Inflammatory macrophage treated with lipopolysaccharide for 1 hour (primary cell): ENCODE data around the gene PAX9.

Experiments
- DNase-seq, 2 donors: peaks; one replicate each; pipeline ENCODE4 v3.0.0-alpha.2; 2020 to 2022

The PAX9 gene

DNA sequence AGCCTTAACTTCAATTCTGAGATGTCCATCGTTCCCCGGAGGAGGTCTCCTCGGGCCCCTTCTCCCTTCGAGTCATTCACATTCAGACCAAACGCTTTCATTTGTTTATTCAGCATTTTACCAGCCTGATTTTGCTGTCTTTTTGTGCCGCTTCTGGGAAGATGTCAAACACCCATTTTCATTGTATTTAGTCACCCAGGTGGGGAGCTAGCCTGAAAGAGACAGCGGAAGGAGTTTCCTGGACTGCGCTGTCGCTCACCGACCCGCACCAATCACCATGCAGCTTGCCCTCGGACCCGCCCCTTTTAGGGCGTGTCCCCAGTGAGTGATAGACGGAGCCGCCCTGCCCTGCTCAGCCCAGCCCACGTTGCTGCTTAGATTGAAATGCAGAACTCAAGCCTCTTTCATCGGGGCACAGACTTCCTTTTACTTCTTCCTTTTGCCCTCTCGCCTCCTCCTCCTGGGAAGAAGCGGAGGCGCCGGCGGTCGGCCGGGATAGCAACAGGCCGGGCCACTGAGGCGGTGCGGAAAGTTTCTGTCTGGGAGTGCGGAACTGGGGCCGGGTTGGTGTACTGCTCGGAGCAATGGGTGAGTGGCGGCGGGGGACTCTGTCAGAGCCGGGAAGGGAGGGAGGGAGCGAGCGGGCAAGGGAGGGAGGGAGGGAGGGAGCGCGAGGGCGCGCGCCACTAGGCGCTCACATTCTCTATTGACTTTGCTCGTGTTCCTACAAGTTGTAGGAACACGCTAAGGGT lies at the start of gene PAX9:
TSS of gene PAX9 (plus strand) at position 355 of the 752 bp plus-strand sequence. CDS start at position 585, 230 bp downstream.
- peak; percentile 35 to 49 for DNase-seq

- no peak for DNase-seq
Observed at GRCh38 chr14:36617824-36618223, 43.8 kb upstream of the PAX9 start.

DNA sequence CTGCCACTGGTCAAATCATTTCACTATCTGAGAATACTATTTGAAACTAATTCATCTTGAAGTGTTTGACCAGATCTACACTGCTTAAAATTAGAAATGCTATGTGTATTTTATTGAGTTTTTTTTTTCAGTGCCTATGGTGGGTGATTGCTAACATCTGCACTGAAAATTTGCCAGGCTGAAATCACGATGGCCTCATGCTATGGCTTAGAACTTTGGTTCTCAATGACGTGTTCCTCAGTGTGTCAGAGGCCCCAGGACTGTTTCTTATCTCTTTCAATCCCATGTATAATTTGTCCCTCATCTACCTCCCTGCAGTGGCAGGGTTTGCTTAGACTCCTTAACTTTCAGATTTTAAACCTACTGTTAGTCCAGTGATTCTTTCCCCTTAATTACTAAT lies 43.0 kb upstream of the PAX9 start:
- DNase-seq: no peak

DNA sequence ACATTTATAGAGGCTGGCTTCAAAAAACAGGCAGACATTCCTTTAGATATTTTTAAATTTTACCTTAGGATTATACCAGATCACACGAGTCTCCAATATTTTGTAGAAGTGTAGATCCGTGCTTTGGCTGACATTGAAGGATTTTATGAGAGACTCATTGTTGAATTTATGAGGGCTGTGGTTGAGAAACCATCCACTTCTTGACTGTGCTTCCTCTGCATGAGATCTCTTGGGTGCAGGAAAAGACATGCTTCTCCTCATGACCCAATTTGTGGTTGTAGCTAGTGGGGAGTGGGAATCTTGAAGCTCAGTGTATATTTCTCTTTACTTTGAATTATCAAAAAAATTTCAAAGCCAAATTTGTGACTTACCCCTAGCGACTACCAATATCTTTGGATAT lies 42.5 kb upstream of the PAX9 start:
- no peak for DNase-seq

- no peak for DNase-seq
Observed at GRCh38 chr14:36619853-36620252, 41.8 kb upstream of the PAX9 start.

GRCh38 chr14:36625014-36625413 lies 36.6 kb upstream of the PAX9 start:
- DNase-seq: no peak

DNA sequence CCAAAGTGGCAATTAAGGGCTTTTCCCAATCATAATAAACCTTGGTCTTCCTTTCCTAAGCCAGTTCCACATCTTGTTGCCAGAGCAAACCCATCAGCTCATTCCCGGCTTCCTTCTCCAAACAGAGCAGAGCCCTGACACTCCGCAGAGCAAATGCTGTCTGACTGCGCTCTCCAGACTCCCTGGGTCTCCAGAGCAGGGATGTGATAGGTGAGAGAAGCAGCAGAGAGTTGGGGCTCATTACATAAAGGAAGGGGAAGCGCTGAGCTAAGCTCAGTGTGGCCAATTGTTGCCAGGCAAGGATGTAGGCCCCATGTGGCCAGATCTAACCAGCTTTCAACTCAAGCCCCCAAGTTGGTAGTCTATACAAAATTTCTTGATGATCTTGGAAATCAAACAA lies 36.2 kb upstream of the PAX9 start:
- no peak for DNase-seq

- no peak for DNase-seq
Observed at GRCh38 chr14:36626151-36626550, 35.5 kb upstream of the PAX9 start.

DNA sequence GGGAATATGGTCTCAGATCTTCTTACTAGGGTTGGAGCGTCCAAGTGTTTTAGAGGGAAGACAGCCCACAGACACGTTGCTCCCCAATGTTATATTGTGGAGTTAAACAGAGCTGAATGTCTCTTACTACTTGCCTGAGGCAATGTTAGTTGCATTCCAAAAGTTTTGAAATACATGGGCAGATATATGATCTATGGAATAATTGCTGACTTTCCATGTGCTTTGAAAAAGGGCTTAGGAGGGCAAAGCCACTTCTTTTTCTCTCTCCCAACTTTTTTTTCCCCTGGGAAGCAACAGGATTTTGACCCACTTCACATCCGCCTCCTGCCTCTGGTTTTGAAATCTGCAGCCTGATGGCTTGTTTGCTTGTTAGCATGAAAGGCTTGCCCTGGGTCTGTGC lies 33.7 kb upstream of the PAX9 start:
- DNase-seq: no peak

GRCh38 chr14:36633580-36633979 lies 28.1 kb upstream of the PAX9 start:
- DNase-seq: no peak

GRCh38 chr14:36646664-36647416 lies 14.8 kb upstream of the PAX9 start:
- DNase-seq: no peak

GRCh38 chr14:36647417-36647823 lies 14.2 kb upstream of the PAX9 start:
- DNase-seq: no peak

DNA sequence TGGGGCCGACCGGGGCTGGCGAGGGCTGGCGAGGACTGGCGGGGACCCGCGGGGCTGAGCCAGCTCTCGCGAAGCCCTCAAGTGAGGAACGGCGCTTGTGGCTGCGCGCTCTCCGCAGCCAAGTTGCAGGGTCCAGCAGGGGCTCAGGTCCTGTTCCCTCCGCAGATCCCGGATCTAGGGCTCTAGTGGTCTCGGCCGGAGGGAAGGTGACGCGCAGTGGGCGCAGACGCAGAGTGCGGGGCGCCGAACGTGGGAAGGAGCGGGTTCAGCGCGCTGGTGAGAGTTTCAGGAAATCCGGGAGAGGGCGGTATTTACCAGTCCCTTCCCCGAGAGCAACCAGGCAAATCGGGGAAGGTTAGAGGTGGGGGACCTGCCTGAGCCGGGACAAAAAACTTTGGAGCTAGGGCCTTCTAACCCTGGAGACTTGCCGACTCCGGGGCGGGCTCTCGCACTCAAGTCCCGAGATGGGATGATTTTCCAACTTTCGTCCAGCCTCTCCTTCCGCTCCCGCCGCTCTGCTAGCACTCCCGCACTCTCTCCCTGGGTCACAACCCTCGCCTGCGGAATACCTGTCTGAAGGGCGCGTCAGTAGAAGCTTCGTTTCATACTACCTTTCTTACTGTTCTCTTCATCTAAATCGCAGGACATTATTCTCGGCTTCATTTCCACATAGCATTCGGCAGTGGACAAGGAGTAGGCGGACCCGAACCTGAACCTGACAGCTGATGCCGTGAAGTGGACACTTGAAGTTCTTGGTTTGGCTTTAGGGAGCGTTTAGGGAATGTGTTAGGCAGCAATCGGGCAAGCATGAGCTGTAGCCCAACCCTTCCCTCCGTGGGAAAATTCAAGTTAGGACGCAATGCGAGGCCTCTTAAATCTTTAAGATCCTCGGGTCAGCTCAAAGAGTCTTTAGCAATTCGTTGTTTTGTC lies 13.6 kb upstream of the PAX9 start:
- no peak for DNase-seq

- DNase-seq: no peak
Observed at GRCh38 chr14:36649872-36650650, 11.6 kb upstream of the PAX9 start.

GRCh38 chr14:36652542-36653201 lies 9.0 kb upstream of the PAX9 start:
- DNase-seq: no peak

DNA sequence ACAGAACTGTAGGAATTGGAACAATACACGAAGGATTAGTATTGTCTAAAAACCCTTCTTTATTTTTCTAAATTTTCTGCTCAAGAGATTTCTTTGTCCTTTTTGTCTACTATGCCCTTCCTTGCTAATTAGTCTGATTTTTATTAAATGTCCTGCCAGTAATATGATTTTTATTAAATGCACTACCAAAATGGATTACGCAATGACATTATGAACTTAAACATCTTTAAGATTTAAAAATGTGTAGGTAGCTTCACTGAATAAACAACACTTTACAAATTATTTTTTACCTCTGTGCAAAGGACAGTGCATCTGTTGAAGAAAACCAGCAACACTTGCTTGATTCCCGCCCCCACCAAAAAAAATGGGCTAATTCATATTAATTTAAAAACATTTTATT lies 8.2 kb upstream of the PAX9 start:
- no peak for DNase-seq

DNA sequence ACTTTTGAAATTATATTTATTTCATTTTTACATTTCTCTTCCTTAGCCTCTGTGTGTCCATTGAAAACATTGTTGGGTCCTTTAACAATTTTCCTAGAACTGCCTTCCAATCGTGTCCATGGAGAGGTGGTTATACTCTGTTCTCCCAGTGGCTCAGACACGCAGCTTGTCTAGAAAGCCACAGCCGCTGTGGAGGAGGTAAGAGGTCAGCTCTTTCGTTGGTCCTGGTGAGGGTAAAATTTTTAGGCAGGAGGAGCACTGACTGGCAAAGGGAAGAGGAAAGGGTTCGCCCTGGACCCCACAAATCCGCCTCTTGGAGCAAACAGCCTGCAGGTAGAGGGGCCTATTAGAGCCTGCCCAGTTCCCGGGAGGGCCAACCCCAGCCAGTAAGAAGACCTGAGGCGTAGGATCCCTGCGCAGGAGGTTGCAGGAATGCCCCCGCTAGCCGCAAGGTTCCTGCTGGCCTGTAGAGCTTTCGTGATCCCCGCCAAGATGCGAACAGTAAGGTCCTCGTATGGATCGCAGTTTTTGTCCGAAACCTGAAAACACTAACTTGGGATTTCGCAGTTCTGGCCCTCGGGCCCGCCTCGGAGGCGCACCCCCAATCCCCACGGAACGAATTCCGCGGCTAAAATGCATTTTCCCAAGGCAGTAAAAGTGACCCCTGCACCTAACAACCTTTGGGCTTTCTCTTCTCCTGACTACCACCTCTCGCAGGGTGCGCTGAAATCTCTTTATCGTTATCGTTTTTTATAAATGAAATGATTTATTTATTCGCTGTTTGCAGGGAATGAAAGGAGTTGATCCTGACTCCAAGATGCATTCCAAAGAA lies 7.5 kb upstream of the PAX9 start:
- no peak for DNase-seq

DNA sequence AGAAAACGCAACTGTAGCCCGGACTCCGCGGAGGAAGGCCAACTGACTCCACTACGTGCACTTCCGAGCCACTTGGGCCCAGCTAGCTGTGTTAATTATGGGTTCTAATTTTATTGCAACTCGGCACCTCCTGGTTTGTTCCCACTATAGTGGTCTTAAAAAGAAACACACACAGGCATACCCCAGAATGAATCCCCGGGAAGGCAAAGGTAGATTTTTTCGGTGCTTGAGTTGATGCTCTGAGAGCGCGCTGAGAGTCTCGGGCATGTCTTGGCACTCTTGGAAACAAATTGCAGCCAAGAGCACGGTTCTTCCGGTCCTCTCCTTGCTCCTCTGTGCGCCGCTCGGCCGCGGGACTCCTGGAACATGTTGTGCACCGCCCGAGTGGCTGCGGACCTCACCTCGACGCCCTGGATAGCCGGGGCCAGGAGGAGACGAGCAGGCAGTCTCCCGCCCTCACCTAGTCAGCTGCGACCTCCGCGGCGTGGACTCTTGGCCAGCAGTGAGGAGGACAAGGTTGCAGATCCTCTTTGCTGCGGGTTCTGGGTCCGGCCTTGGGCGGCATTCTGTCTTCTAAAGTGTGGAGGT lies 6.8 kb upstream of the PAX9 start:
- no peak for DNase-seq

- DNase-seq: no peak
Observed at GRCh38 chr14:36655571-36655962, 6.1 kb upstream of the PAX9 start.

DNA sequence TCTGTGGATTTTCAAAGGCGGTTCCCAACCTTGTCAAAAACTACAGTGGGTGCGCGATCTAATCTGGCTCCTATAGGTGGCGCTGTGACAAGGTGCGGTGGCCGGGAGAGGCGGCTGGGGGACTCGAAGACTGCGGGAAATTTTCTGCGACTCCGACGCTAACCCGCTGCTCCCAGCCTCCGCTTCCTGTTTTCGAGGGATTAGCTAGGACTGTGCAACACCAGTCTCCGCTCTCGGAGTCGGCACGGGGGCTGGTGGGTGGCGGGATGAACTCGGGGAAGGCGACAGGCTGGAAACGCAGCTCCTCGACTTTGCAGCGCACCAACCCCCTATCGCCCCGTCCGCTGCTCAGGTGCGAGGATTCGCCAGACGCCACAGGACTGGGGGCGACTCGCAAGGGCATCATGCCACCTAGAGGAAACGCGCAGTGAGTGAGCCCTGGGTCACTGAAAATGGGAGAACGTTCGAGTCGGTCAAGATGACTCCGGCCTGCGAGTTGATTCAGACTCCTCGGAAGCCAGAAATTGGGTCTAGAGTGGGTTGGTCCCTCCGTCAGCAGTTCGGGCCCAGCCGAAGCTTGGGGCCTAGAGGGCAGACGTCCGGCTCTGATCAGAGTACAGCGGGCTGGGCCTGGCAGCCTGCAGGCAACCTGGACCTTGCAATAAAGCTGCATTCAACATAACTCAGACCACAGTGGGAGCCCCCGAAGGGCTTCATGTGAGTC lies 5.5 kb upstream of the PAX9 start:
- peak; percentile 13 to 31 for DNase-seq
